ENCODE data around the gene TSPAN33.
"Not testable (repeated sequence)": the region's sequence is repeated elsewhere in the genome, so short reads cannot be mapped to it uniquely, and the experiment has no call there.

Gene TSPAN33

GRCh38 chr7:129170441-129171021, 26.0 kb downstream of the TSPAN33 start:
- DNase-seq, result no peak

DNA sequence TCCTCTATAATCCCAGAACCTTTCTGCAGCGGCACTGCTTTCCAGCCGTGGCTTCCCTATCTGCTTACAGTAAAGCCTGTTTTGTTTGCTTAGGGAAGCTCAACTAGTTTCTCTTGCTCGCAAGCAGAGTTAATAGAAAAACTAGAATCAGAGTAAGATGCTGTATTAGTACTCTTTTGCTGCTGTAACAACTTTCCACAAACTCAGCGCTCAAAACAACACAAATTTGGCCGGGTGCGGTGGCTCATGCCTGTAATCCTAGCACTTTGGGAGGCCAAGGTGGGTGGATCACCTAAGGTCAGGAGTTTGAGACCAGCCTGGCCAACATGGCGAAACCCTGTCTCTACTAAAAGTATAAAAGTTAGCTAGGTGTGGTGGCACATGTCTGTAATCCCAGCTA, 29.4 kb downstream of the TSPAN33 start:
- DNase-seq, result not testable (repeated sequence)

DNA sequence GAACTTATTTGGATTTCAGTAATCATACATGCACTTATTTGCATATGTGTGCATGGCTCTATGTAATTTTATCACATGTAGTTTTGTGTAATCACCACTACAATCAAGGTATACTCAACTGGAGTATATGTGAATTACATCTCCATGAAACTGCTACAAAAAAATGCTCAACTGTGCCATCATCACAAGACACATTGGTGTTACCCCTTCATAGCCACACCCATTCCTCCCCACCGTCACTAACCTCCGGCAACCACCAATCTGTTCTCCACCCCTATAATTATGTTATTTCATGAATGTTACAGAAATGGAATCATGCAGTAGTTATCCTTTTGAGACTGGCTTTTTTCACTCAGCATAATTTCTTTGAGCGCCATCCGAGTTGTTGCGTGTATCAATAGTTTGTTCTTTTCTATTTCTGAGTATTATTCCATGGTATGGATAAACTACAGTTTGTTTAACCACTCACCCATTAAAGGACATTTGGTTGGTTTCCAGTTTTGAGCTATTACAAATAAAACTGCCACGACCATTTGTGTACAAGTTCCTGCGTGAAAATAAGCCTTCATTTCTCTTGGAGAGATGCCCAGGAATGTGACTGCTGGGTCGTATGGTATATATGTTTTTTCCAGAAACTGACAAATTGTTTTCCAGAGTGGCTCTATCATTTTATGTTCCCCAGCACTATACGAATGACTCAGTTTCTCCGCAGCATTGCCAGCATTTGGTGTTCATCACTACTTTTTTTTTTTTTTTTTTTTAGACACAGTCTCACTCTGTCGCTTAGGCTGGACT, 32.6 kb downstream of the TSPAN33 start:
- DNase-seq, result no peak

DNA sequence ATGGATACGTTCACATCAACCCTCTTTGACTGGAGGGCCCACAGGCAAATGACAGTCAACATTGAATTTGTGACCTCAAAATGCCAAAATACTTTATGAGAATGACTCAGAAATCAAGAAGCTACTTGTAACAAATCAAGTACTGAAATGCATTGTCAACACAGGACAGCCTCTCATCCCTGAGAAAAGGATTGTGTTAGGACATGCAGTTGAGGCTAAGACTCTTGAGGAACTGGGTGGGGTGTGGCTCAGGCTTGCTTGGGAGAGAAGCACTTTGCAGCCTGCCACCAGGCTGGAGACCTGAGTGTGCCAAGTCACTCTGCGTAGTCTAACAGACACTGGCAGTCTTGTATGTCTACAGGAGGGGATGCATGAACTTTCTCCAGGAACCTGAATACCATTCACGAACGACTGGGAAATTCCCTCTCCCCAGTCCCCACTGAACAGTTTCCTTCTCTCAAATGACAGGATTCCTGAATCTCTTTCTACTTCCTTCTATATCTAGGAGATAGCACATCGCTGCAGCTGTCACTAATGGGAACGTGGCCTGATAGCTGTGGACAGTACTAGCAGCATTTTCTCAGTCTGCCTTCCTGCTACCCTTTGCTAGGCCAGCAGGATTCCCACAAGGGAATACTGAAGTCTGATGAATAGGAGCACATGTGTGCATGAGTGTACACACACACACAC, 40.6 kb downstream of the TSPAN33 start:
- no peak for DNase-seq

DNA sequence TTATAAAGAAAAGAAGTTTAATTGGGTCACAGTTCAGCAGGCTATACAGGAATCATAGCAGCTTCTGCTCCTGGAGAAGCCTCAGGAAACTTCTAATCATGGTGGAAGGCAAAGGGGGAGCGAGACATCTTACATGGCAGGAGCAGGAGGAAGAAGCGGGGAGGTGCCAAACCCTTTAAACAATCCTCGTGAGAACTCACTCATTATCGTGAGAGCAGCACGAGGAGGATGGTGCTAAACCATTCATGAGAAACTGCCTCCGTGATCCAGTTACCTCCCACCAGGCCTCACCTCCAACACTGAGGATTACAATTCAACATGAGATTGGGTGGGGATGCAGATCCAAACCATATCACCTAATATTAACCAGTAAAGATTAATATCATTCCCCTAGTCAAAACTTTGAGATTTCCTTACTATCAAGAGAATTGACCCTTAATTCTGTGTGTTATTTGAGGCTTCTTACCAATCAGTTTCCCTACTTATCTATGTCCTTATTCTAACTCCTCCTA, 42.3 kb downstream of the TSPAN33 start:
- no peak for DNase-seq

GRCh38 chr7:129187681-129188371, 43.3 kb downstream of the TSPAN33 start:
- DNase-seq, result no peak

DNA sequence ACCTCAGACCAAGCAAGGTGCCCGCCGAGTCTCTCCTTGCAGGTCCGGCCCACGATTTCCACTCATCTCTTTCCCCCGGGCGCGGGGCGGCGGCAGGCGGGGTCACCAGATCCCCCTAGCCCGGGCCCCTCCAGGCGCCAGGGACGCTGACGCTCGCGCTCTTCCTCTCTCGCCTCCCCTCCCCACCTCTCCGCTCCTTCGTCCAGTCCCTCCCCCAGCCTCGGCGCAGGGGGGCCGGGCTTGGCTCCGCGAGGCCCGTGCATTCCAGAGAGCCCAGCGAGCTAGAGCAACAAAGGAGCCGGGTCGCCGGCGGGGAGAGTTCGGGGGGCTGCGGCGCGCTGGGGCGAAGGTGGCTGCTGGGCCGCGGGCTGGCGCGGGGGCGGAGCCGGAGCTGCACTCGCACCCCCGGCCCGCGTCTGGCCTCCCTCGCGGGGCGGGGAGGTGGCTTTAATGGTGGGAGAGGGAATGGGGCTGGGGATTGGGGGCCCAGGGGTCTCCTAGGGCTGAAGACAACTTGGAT, 43.9 kb downstream of the TSPAN33 start, which contains the start of gene SMO:
Gene SMO (plus strand): TSS at position 262 of the 520 bp plus-strand sequence. CDS start 519 bp downstream, outside the sequence.
- DNase-seq, result peak; percentile 26

DNA sequence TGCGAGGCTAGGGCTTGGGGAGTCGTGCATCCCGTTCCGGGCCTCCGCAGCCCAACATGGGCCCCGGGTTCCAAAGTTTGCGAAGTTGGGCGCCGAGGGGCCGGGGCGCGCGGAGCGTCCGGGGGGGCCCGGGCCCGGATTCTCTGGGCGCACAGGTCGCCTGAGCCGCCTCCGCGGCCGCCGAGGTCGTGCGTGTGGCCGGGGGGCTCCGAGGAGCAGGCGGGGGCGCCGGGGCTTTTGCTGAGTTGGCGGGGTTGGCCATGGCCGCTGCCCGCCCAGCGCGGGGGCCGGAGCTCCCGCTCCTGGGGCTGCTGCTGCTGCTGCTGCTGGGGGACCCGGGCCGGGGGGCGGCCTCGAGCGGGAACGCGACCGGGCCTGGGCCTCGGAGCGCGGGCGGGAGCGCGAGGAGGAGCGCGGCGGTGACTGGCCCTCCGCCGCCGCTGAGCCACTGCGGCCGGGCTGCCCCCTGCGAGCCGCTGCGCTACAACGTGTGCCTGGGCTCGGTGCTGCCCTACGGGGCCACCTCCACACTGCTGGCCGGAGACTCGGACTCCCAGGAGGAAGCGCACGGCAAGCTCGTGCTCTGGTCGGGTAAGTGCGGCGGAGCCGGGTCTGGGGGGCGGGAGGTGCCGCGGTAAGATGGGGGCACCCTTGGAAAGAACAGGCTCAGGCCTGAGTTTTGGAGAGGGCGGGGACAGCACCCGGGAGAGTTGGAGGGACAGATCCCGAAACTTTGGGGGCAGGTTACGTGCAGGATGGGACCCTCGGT, 44.6 kb downstream of the TSPAN33 start:
- DNase-seq, result no peak

GRCh38 chr7:129189661-129190310, 45.3 kb downstream of the TSPAN33 start:
- no peak for DNase-seq

DNA sequence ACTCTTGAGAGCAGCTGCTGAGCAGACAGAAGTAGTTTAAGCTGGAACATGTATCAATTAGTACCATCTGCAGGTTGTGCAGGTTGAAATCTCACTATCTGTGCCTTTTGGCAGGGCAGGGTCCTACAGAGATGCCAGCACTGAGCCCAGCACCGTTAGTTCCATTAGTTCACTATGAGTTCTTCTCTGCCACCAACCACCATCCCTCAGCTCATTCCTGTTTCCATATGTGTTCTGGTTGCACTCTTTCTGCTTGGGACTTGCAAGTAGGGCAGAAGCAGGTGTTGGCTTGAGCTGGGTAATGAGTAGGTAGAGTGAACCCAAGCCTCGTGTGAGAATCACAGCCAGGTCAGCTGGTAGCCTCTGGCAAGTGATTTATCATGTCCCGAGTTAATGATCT, 46.8 kb downstream of the TSPAN33 start:
- DNase-seq, result no peak

- no peak for DNase-seq
Observed at GRCh38 chr7:129193892-129194291, 49.4 kb downstream of the TSPAN33 start.

DNA sequence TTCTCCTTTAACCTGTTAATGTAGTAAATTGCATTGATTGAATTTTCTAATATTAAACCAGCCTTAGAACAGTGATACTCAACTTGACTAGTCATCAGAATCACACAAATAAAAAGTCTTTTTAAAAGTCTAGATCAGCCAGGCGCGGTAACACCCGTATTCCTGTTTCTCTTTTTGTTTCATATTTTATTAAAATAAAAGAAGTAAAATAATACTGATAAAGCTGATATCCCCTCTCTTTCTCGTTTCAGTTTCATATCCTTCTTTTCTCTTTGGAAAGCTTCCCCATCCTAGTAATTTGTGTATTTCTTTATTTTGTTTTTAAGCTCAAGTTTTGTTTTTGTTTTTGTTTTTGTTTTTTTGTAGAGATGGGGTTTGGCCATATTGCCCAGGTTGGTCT, 53.3 kb downstream of the TSPAN33 start:
- no peak for DNase-seq

GRCh38 chr7:129199406-129199805, 54.9 kb downstream of the TSPAN33 start:
- DNase-seq, result no peak

- no peak for DNase-seq
Observed at GRCh38 chr7:129202058-129202777, 57.7 kb downstream of the TSPAN33 start.

GRCh38 chr7:129203050-129203741, 58.7 kb downstream of the TSPAN33 start:
- DNase-seq, result no peak

- DNase-seq, result no peak
Observed at GRCh38 chr7:129205126-129205818, 60.8 kb downstream of the TSPAN33 start.

DNA sequence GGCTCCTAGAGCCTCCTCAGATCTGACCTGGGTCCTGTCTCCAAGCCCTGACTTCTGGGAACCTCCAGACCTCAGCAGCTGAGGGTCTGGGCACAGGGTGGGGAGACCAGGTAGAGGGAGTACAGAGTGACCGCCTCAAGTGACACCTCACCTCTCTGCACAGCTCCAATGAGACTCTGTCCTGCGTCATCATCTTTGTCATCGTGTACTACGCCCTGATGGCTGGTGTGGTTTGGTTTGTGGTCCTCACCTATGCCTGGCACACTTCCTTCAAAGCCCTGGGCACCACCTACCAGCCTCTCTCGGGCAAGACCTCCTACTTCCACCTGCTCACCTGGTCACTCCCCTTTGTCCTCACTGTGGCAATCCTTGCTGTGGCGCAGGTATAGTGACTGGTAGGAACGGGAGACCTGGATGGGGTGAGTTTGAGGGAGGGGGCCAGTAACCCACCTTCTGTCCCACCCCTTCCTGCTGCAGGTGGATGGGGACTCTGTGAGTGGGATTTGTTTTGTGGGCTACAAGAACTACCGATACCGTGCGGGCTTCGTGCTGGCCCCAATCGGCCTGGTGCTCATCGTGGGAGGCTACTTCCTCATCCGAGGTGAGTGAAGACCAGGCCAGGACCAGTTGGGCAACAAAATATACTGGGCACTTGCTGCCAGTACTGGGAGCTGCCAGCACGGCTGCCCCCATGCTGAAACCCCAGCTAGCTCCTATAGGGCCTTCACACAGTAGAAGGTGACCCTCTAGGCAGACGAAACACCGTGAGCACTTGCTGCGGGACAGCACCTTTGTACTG, 61.7 kb downstream of the TSPAN33 start:
- DNase-seq, result no peak

DNA sequence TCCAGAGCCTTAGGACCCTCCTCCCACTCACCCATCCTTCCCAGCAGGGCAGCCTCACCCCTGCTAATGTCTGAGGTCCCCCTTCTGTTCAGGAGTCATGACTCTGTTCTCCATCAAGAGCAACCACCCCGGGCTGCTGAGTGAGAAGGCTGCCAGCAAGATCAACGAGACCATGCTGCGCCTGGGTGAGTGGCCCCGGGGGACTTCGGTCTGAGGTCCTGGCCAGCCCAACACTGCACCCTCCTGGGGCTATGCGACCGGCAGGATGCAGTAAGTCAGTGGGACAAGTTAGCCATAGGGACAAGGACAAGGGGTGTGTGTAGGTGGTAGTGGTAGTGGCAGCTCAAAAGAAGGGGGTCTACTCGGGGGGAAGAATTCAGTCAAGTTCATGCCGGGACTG, 64.2 kb downstream of the TSPAN33 start:
- DNase-seq, result no peak
